Hematopoietic multipotent progenitor cell treated with erythropoietin and hydrocortisone succinate and interleukin-3 and kit ligand, for 15 days (in vitro differentiated cells): ENCODE results near the gene NPHP4.

ENCODE experiments used
- DNase-seq: peaks from one replicate; pipeline ENCODE4 v3.0.0-alpha.2; 2015; ENCODE audit warnings: low spot score

Gene NPHP4

GRCh38 chr1:5971471-5972197 lies 20.6 kb downstream of the NPHP4 start:
- DNase-seq, result no peak

- DNase-seq, result no peak
Measured at GRCh38 chr1:5970610-5971273, 21.5 kb downstream of the NPHP4 start.

- no peak for DNase-seq
Measured at GRCh38 chr1:5969168-5969567, 23.1 kb downstream of the NPHP4 start.

- no peak for DNase-seq
Measured at GRCh38 chr1:5968161-5968736, 24.0 kb downstream of the NPHP4 start.

- DNase-seq, result no peak
Measured at GRCh38 chr1:5967351-5968160, 24.7 kb downstream of the NPHP4 start.

GRCh38 chr1:5966543-5967205 lies 25.6 kb downstream of the NPHP4 start:
- DNase-seq, result no peak

GRCh38 chr1:5965586-5966131 lies 26.6 kb downstream of the NPHP4 start:
- no peak for DNase-seq

GRCh38 chr1:5962265-5963105 lies 29.7 kb downstream of the NPHP4 start:
- DNase-seq, result no peak

GRCh38 chr1:5961601-5962000 lies 30.6 kb downstream of the NPHP4 start:
- no peak for DNase-seq

GRCh38 chr1:5960336-5960735 lies 31.9 kb downstream of the NPHP4 start:
- DNase-seq, result no peak

- DNase-seq, result no peak
Measured at GRCh38 chr1:5959667-5960230, 32.5 kb downstream of the NPHP4 start.

GRCh38 chr1:5959087-5959486 lies 33.1 kb downstream of the NPHP4 start:
- no peak for DNase-seq

GRCh38 chr1:5956022-5956830 lies 36.0 kb downstream of the NPHP4 start:
- no peak for DNase-seq

GRCh38 chr1:5955479-5955977 lies 36.7 kb downstream of the NPHP4 start:
- no peak for DNase-seq

- DNase-seq, result no peak
Measured at GRCh38 chr1:5954964-5955363, 37.3 kb downstream of the NPHP4 start.

GRCh38 chr1:5953386-5953785 lies 38.8 kb downstream of the NPHP4 start:
- DNase-seq, result no peak

GRCh38 chr1:5951846-5952410 lies 40.3 kb downstream of the NPHP4 start:
- no peak for DNase-seq

GRCh38 chr1:5950994-5951785 lies 41.0 kb downstream of the NPHP4 start:
- no peak for DNase-seq
